Fibroblast of skin of left quadriceps (primary cell): ENCODE data around the gene FAF2.
"Not testable (repeated sequence)": the region's sequence is repeated elsewhere in the genome, so short reads cannot be mapped to it uniquely, and the experiment has no call there.

Experiments
- DNase-seq, 2 experiments: peaks; one replicate each; pipeline ENCODE4 v3.0.0-alpha.2; 2013; ENCODE audit warnings: low read depth in 2 of 2

The FAF2 gene

GRCh38 chr5:176416965-176417364 lies 31.2 kb upstream of the FAF2 start:
- no peak for DNase-seq

GRCh38 chr5:176418251-176418650 lies 29.9 kb upstream of the FAF2 start:
- DNase-seq = no peak

GRCh38 chr5:176420086-176420485 lies 28.1 kb upstream of the FAF2 start:
- DNase-seq = no peak

GRCh38 chr5:176420972-176421544 lies 27.1 kb upstream of the FAF2 start:
- no peak for DNase-seq

GRCh38 chr5:176424181-176424580 lies 24.0 kb upstream of the FAF2 start:
- DNase-seq = no peak

DNA sequence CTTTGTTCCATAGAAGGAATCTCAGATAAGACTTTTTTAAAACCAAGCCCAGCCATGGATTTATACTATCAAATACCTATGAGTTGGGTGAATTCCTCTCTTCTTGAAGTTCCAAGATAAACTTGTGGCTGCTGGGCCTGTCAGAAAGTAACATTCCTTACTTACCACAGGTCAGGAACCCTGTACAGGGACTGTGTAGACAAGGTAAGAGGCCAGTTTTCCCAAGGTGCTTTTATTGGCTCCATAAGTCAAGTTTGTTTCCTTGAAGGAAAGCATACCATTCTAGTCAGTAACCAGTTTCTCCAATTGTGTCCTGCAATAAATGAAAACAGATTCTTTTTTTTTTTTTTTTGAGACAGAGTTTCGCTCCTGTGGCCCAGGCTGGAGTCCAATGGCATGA lies 23.0 kb upstream of the FAF2 start:
- DNase-seq = no peak

GRCh38 chr5:176425791-176426190 lies 22.4 kb upstream of the FAF2 start:
- DNase-seq = no peak

- DNase-seq = no peak
Observed at GRCh38 chr5:176426876-176427275, 21.3 kb upstream of the FAF2 start.

DNA sequence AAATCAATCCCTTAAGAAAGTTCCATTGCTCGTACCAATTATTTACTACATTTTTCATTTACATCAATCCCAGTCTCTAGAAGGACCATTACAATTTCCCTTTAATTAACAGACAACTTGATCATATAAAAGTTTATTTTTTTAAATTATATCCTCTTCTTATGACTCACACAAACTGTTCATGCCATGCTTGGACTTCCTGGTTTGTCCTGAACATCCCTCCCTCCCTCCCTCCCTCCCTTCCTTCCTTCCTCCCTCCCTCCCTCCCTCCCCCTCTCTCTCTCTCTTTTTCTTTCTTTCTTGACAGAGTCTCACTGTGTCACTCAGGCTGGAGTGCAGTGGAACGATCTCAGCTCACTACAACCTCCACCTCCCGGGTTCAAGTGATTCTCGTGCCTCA lies 20.2 kb upstream of the FAF2 start:
- DNase-seq = no peak

DNA sequence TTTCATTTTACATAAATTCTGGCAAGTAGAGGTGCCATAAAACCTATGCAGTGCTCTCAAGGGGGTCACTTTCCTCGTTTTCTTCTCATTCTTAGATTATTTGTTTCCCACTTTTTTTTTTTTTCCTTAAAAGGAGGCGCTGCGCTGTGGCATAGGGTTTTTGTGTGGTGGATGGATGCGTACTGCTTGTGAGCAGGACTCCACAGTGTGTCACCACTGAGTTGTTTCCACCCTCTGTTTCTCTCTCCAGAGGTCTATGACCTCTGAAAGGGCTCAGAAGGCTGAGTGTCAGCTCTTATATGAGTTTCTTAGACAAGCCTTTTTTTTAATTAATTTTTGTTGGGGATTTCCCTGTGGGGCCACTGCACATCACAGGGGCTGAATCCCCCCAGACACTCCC lies 18.2 kb upstream of the FAF2 start:
- DNase-seq = no peak

- DNase-seq = no peak
Observed at GRCh38 chr5:176432707-176433106, 15.5 kb upstream of the FAF2 start.

DNA sequence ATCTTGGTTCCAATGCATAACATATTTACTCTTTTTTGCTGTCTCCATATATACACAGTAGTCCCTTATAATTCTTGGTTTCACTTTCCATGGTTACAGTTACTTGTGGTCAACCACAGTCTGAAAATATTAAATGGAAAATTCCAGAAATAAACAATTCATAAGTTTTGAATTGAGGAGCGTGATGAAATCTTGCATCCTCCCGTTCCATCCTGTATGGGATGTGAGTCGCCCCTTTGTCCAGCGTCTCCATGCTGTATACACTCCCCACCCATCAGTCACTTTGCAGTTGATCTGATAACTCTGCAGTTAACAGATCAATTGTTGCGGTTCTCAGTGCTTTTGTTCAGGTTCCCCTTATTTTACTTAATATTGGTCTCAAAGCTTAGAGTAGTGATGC lies 11.5 kb upstream of the FAF2 start:
- peak in 1 of 2 experiments; percentile 36 for DNase-seq

- peak; percentile 67 to 68 for DNase-seq
Observed at GRCh38 chr5:176438959-176439757, 9.0 kb upstream of the FAF2 start.

DNA sequence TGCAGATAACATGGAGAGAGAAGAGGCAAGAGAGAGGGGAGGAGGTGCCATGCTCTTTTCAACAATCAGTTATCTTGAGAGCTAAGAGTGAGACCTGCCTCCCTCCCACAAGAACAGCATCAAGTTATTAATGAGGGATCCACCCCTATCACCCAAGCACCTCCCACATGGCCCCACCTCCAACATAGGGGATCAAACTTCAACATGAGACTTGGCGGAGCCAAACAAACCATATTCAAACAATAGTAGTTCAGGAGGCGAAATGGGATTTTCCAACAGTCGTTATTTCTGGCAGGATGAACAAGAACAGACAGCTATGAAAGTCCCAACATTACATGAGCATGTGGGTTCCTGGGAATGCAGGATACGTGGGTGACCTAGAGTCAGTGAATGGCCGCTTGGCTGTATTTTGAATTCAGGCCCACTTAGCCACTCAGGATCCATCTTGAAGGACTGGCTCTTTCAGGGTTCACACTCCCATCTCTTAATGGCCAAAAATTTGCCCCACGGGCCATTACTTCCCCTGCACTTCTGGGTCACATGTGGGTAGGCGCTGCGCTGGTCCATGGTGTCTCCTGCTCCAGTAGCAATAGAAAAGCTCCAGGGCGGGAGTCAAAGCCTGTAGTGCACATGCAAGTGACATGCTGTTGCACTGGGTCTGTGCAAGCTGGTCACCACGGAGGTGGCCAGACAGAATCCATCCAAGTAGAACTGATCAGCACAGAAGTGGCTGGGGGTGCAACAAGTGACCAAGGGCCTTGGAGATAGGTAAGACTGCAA lies 7.1 kb upstream of the FAF2 start:
- no peak for DNase-seq

DNA sequence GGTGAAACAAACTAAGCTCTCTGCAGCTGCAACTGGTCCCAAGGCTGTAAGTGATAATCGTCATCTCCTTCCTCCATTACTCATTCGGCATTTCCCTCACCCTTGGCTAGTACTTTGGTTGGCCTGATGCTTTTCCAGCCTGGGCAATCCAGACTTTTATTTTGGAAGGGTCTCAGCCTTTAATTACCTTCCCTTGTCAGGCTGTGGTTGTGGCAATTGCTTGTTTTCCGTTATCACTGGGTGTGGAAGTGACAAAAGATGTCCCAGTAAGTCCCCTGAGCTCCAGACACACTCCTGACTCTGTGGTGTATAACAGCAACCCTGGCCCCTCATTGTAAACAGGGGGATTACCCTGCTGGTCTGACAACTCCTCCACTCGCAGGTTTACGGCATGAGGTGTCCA lies 6.3 kb upstream of the FAF2 start:
- no peak for DNase-seq

DNA sequence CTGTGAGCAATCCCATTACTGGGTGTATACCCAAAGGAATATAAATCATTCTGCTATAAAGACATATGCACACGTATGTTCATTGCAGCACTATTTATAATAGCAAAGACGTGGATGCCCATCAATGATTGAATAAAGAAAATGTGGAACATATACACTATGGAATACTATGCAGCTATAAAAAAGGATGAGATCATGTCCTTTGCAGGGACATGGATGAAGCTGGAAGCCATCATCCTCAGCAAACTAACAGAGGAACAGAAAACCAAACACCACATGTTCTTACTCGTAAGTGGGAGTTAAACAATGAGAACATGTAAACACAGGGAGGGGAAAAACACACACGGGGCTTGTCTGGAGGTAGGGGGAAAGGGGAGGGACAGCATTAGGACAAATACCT lies 5.3 kb upstream of the FAF2 start:
- not testable (repeated sequence) for DNase-seq

DNA sequence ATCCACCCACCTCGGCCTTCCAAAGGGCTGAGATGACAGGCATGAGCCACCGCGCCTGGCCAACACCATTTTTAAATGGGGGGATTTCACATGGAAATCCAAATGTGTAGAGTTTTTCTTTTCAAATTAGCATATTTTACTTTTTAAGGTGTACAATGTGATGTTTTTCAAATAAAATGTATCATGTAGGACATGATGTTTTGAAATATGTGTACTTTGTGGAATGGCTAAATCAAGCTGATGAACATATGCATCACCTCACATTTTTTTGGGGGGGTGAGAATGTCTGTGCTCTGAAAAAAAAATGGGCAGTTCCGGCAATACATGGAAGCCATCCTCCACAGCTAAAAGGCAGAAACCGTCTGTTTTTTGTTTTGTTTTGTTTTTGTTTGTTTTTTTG lies 3.4 kb upstream of the FAF2 start:
- DNase-seq = no peak

GRCh38 chr5:176446028-176446665 lies 2.0 kb upstream of the FAF2 start:
- no peak for DNase-seq

GRCh38 chr5:176446884-176447590 lies 1.1 kb upstream of the FAF2 start:
- DNase-seq = no peak

GRCh38 chr5:176447591-176447977 lies 601 bp upstream of the FAF2 start:
- no peak for DNase-seq

DNA sequence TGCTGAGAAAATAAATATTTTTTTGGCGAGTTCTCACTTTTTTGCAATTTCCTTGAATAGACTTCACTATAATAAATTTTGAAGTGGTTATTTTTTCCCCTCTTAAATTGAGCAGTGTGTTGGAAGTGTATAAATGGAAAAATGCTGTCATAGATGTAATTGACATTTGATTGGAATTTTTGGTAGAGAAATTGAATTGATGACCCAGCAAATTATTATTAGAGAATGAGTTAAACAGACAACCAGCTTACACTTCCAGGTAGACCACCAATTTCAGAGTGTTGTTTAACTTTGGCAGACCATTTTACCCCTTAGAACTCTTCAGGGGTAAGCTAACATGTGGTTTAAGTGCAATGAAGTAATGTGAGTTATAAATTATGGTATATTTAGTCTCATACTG lies 1.9 kb downstream of the FAF2 start:
- DNase-seq = no peak
